Uterus (tissue), 4 donors: ENCODE data around the gene MAPK6. TPM values are rescaled to one million over a fixed set of nuclear protein-coding genes. Genes with fewer than 3 reads are reported as not detected.

Experiments used
- DNase-seq, 2 donors: peaks; one replicate each; pipeline ENCODE4 v3.0.0-alpha.2; 2019 to 2020
- H3K27ac ChIP-seq, 2 donors: fragments of 200-600 bp; sonication (generic); 1 replicate in 1 of 2; 2 replicates in 1 of 2; pipeline ENCODE4 v1.5.1; 2016 to 2018
- H3K27me3 ChIP-seq, 2 donors: fragments of 200-600 bp; sonication (generic); one replicate each; pipeline ENCODE4 v1.5.1; 2018 to 2019; ENCODE audit warnings: control low read depth in 1 of 2
- H3K36me3 ChIP-seq, 2 donors: fragments of 200-600 bp; sonication (generic); one replicate each; pipeline ENCODE4 v1.5.1; 2019; ENCODE audit warnings: control low read depth in 1 of 2
- H3K4me1 ChIP-seq, 2 donors: fragments of 200-600 bp; sonication (generic); one replicate each; pipeline ENCODE4 v1.5.1; 2018 to 2019; ENCODE audit warnings: control low read depth in 1 of 2
- H3K4me3 ChIP-seq, 2 donors: fragments of 200-600 bp; sonication (generic); 1 replicate in 1 of 2; 2 replicates in 1 of 2; pipeline ENCODE4 v1.5.1; 2018 to 2019; ENCODE audit warnings: mild to moderate bottlenecking in 1 of 2
- H3K9me3 ChIP-seq, 2 donors: fragments of 200-600 bp; sonication (generic); one replicate each; pipeline ENCODE4 v1.5.1; 2019; ENCODE audit warnings: control low read depth in 1 of 2
- CTCF ChIP-seq, 4 experiments: fragments of 200-600 bp in 2 of 4; fragments of 450-650 bp in 2 of 4; sonication (generic) in 2 of 4; IDR thresholded peaks; one replicate each; pipeline ENCODE4 v1.5.1; 2016 to 2019; ENCODE audit warnings: antibody characterized with exemption in 4 of 4, mild to moderate bottlenecking in 2 of 4, moderate library complexity in 1 of 4
- POLR2A ChIP-seq, 2 donors: fragments of 450-650 bp; IDR thresholded peaks; one replicate each; pipeline ENCODE4 v1.6.1; 2016; ENCODE audit warnings: antibody characterized with exemption in 2 of 2, mild to moderate bottlenecking in 1 of 2, moderate library complexity in 1 of 2
- intact Hi-C: fragments of 100-400 bp; cut with DNase I; formaldehyde crosslinking; loops from one replicate; pipeline ENCODE4 v1.15.1; 2023; ENCODE audit warnings: low total_unique reads
- total RNA-seq, 4 donors: library from RNA; depleted of rRNA in 3 of 4; stranded (reverse); fragments of >200 nt in 3 of 4; gene quantifications; one replicate each; pipeline versions ENCODE4 v1.1.0 to v1.2.4, GENCODE V29; 2014 to 2023
- donor health status: DM: yes; HTN: yes; CAD: no.

The MAPK6 gene
- total RNA-seq, 4 donors from 2014 or later = 11.5 to 47.1 (median 30.0) TPM

DNA sequence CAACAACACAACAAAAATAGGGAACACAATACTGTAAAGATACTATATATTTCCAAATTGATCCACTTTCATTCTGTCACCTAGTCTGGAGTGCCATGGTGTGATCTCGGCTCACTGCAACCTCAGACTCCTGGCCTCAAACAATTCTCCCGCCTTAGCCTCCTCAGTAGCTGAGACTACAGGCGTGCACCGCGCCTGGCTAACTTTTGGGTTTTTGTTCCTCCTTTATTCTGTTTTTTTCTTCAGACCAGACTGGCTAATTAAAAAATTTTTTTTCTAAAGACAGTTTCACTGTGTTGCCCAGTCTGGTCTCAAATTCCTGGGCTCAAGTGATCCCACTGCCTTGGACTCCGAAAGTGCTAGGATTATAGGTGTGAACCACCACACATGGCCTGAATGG, 88.2 kb downstream of the MAPK6 start:
- H3K4me3 ChIP-seq = no peak overlapping the region
- no peaks in the 10 kb centered on the region for H3K36me3 ChIP-seq
- no peaks in the 10 kb centered on the region for H3K27me3 ChIP-seq
- intact Hi-C loops = no loop called here
- H3K27ac ChIP-seq = no peak overlapping the region
- no peaks in the 10 kb centered on the region for H3K9me3 ChIP-seq
- peaks cover 4 to 5% of the 10 kb centered on the region in 2 donors for H3K4me1 ChIP-seq
- TF ChIP-seq POLR2A (IDR thresholded peaks at IDR 0.05) = no peak
- TF ChIP-seq CTCF (IDR thresholded peaks at IDR 0.05) = no peak
- DNase-seq = no peak

DNA sequence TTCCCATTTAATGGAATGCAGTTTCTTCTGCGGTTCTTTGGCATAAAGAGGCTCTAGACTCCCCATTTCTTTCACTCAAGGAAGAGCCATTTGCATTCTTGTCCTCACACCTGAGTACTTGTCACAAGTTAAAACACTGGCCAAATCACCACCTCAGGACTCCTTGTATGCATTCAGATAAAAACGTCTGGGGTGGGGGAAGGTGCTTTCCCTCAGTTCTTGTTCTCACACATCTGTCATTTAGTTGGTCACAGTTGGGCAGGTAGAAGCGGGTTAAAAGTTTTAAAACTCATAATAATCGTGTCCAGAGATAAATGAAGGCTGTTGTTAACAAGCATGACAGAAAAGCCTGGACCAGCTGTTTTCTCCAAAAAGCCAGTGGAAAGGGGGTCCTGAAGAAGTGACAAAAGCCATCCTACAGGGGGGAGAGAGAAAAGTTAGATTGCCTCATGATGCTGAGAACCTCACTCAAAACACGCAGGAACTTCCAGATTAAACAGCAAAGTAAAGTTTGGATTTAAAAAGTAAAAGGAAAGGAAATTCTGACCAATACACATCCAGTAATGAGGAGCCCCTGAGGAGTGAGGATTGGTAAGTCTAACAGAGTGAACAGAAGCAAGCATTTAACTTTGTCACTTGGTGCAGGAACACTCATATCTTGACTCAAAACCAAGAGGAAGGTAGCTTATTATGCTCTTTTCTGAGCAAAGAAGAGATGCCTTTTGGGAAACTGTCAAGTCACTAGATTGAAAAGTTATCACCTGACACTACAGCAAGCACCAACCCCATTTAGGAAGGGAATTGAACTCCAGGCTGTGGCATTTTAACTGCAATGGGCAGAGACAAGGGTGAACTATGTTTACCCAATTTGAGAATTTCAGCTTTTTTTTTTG, 90.8 kb downstream of the MAPK6 start:
- Histone ChIP-seq H3K9me3 (no peaks in the 10 kb centered on the region), H3K27ac (no peak overlapping the region), H3K27me3 (no peaks in the 10 kb centered on the region), H3K4me3 (no peak overlapping the region), H3K4me1 (peaks cover 0 to 9% of the 10 kb centered on the region in 2 donors), H3K36me3 (no peaks in the 10 kb centered on the region)
- DNase-seq = no peak
- TF ChIP-seq CTCF (IDR thresholded peaks at IDR 0.05) (no peak), POLR2A (IDR thresholded peaks at IDR 0.05) (no peak)
- intact Hi-C loops = no loop called here

GRCh38 chr15:52111517-52112202, 92.6 kb downstream of the MAPK6 start:
- no peak for DNase-seq
- Histone ChIP-seq H3K4me3 (peak overlapping the region; percentile 27 to 33), H3K9me3 (no peaks in the 10 kb centered on the region), H3K27me3 (no peaks in the 10 kb centered on the region), H3K4me1 (peaks cover 0 to 9% of the 10 kb centered on the region in 2 donors), H3K27ac (no peak overlapping the region), H3K36me3 (no peaks in the 10 kb centered on the region)
- intact Hi-C loops = no loop called here
- TF ChIP-seq POLR2A (IDR thresholded peaks at IDR 0.05) (no peak), CTCF (IDR thresholded peaks at IDR 0.05) (no peak)

- Histone ChIP-seq H3K4me1 (peaks cover 0 to 9% of the 10 kb centered on the region in 2 donors), H3K36me3 (no peaks in the 10 kb centered on the region), H3K9me3 (no peaks in the 10 kb centered on the region), H3K4me3 (peak overlapping the region; percentile 27 to 33), H3K27ac (no peak overlapping the region), H3K27me3 (no peaks in the 10 kb centered on the region)
- TF ChIP-seq CTCF (IDR thresholded peaks at IDR 0.05) = peak in 1 of 4 experiments; percentile 23
- TF ChIP-seq POLR2A (IDR thresholded peaks at IDR 0.05) = peak in 1 of 2 donors; percentile 10
- intact Hi-C loops = no loop called here
- no peak for DNase-seq
Measured at GRCh38 chr15:52112203-52112750, 93.3 kb downstream of the MAPK6 start.

GRCh38 chr15:52113235-52113634, 94.2 kb downstream of the MAPK6 start:
- DNase-seq = no peak
- TF ChIP-seq POLR2A (IDR thresholded peaks at IDR 0.05) (no peak), CTCF (IDR thresholded peaks at IDR 0.05) (no peak)
- Histone ChIP-seq H3K27me3 (no peaks in the 10 kb centered on the region), H3K9me3 (no peaks in the 10 kb centered on the region), H3K4me3 (no peak overlapping the region), H3K36me3 (no peaks in the 10 kb centered on the region), H3K4me1 (peaks cover 0 to 9% of the 10 kb centered on the region in 2 donors), H3K27ac (no peak overlapping the region)
- intact Hi-C loops = no loop called here
